HG02852 (cell line): ENCODE results near the gene KMT5C.

Source experiments
- ATAC-seq: cut with Tn5 transposase; IDR thresholded peaks from one replicate; pipeline ENCODE4 v1.9.1; 2021; ENCODE audit warnings: mild to moderate bottlenecking, moderate library complexity; ENCODE audit not compliant: unreplicated experiment

KMT5C gene

GRCh38 chr19:55339105-55339888 is at the start of gene KMT5C:
KMT5C (plus strand) TSS chr19:55339876; CDS start chr19:55341937, 2,061 bp downstream.
- peak; percentile 82 for ATAC-seq

GRCh38 chr19:55297267-55297666 is 42.4 kb upstream of the KMT5C start:
- no peak for ATAC-seq

GRCh38 chr19:55299991-55300390 is 39.7 kb upstream of the KMT5C start:
- no peak for ATAC-seq

GRCh38 chr19:55300886-55301458 is 38.7 kb upstream of the KMT5C start:
- ATAC-seq: no peak

- ATAC-seq: no peak
Measured at GRCh38 chr19:55301459-55302317, 38.0 kb upstream of the KMT5C start.

- ATAC-seq: no peak
Measured at GRCh38 chr19:55302318-55302703, 37.4 kb upstream of the KMT5C start.

- ATAC-seq: no peak
Measured at GRCh38 chr19:55303477-55303876, 36.2 kb upstream of the KMT5C start.

GRCh38 chr19:55304279-55304978 is 35.2 kb upstream of the KMT5C start:
- no peak for ATAC-seq

- ATAC-seq: no peak
Measured at GRCh38 chr19:55304980-55305379, 34.7 kb upstream of the KMT5C start.

- no peak for ATAC-seq
Measured at GRCh38 chr19:55305491-55305890, 34.2 kb upstream of the KMT5C start.

GRCh38 chr19:55305983-55306562 is 33.6 kb upstream of the KMT5C start:
- no peak for ATAC-seq

- ATAC-seq: no peak
Measured at GRCh38 chr19:55306712-55307111, 33.0 kb upstream of the KMT5C start.

GRCh38 chr19:55308281-55308680 is 31.4 kb upstream of the KMT5C start:
- ATAC-seq: no peak

GRCh38 chr19:55309448-55309847 is 30.2 kb upstream of the KMT5C start:
- ATAC-seq: no peak

- no peak for ATAC-seq
Measured at GRCh38 chr19:55310498-55310897, 29.2 kb upstream of the KMT5C start.

- ATAC-seq: no peak
Measured at GRCh38 chr19:55311397-55311796, 28.3 kb upstream of the KMT5C start.

- no peak for ATAC-seq
Measured at GRCh38 chr19:55311797-55312196, 27.9 kb upstream of the KMT5C start.

- no peak for ATAC-seq
Measured at GRCh38 chr19:55312621-55313512, 26.8 kb upstream of the KMT5C start.

- ATAC-seq: no peak
Measured at GRCh38 chr19:55314396-55314795, 25.3 kb upstream of the KMT5C start.
